ENCODE data around the gene DEFB119. TPM values are rescaled to one million over a fixed set of nuclear protein-coding genes. Genes with fewer than 3 reads are reported as not detected.
"Not testable (repeated sequence)": the region's sequence is repeated elsewhere in the genome, so short reads cannot be mapped to it uniquely, and the experiment has no call there.

Gene DEFB119
- total RNA-seq: not detected
- polyA plus RNA-seq: not detected
- long read RNA-seq, donor 1: 0 reads
- long read RNA-seq, donor 2: 0 reads

- 46% methylated on average over 1 of the region's 1 CpG for WGBS, 2 donors
- Histone ChIP-seq H3K9me3 (ENCODE audit: control insufficient read depth, low read length) (no peaks in the 10 kb centered on the region), H3K36me3 (ENCODE audit: control insufficient read depth in 1 of 2, insufficient read depth in 2 of 2, low read length in 1 of 2) (no peaks in the 10 kb centered on the region), H3K27ac (ENCODE audit: low read depth in 1 of 2, low read length in 2 of 2) (no peak within 1 kb of the TSS), H3K27me3 (ENCODE audit: control insufficient read depth in 1 of 2, insufficient read depth in 2 of 2, low read length in 1 of 2) (no peaks in the 10 kb centered on the region), H3K4me3 (ENCODE audit: low read length in 2 of 2) (no peak within 1 kb of the TSS), H3K4me1 (ENCODE audit: control insufficient read depth in 1 of 2, insufficient read depth in 2 of 2, low read length in 2 of 2) (no peaks in the 10 kb centered on the region)
- no peak for DNase-seq
- intact Hi-C loops (cut with DNase I): no loop called here
- no peak for ATAC-seq (ENCODE audit: low FRiP score)
Measured at GRCh38 chr20:31390490-31390889, at the start of gene DEFB119. Gene DEFB119 (minus strand): TSS chr20:31390590. CDS start chr20:31390483, 107 bp downstream.

- Histone ChIP-seq H3K27ac (ENCODE audit: low read depth in 1 of 2, low read length in 2 of 2) (no peak overlapping the region), H3K27me3 (ENCODE audit: control insufficient read depth in 1 of 2, insufficient read depth in 2 of 2, low read length in 1 of 2) (peaks cover 0 to 1% of the 10 kb centered on the region in 2 donors), H3K9me3 (ENCODE audit: control insufficient read depth, low read length) (no peaks in the 10 kb centered on the region), H3K4me3 (ENCODE audit: low read length in 2 of 2) (no peak overlapping the region), H3K4me1 (ENCODE audit: control insufficient read depth in 1 of 2, insufficient read depth in 2 of 2, low read length in 2 of 2) (no peaks in the 10 kb centered on the region), H3K36me3 (ENCODE audit: control insufficient read depth in 1 of 2, insufficient read depth in 2 of 2, low read length in 1 of 2) (no peaks in the 10 kb centered on the region)
- WGBS, 2 donors: 58 to 62% methylated on average over 4 of the region's 4 CpGs
- no peak for ATAC-seq (ENCODE audit: low FRiP score)
- intact Hi-C loops (cut with DNase I): no loop called here
- no peak for DNase-seq
Measured at GRCh38 chr20:31430568-31431115, 40.3 kb upstream of the DEFB119 start.

DNA sequence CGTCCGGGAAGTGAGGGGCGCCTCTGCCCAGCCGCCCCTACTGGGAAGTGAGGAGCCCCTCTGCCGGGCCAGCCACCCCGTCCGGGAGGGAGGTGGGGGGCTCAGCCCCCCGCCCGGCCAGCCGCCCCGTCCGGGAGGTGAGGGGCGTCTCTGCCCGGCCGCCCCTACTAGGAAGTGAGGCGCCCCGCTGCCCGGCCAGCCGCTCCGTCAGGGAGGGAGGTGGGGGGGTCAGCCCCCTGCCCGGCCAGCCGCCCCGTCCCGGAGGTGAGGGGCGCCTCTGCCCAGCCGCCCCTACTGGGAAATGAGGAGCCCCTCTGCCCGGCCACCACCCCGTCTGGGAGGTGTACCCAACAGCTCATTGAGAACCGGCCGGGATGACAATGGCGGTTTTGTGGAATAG lies 37.2 kb upstream of the DEFB119 start:
- H3K4me1 ChIP-seq (ENCODE audit: control insufficient read depth in 1 of 2, insufficient read depth in 2 of 2, low read length in 2 of 2); intact Hi-C loops (cut with DNase I): not testable (repeated sequence)
- 95 to 98% methylated on average over 20 to 31 of the region's 31 CpGs for WGBS, 2 donors

GRCh38 chr20:31426891-31427551 lies 36.6 kb upstream of the DEFB119 start:
- H3K4me3 ChIP-seq (ENCODE audit: low read length in 2 of 2); H3K36me3 ChIP-seq (ENCODE audit: control insufficient read depth in 1 of 2, insufficient read depth in 2 of 2, low read length in 1 of 2); ATAC-seq (ENCODE audit: low FRiP score); intact Hi-C loops (cut with DNase I); DNase-seq; H3K27ac ChIP-seq (ENCODE audit: low read depth in 1 of 2, low read length in 2 of 2); H3K27me3 ChIP-seq (ENCODE audit: control insufficient read depth in 1 of 2, insufficient read depth in 2 of 2, low read length in 1 of 2); H3K4me1 ChIP-seq (ENCODE audit: control insufficient read depth in 1 of 2, insufficient read depth in 2 of 2, low read length in 2 of 2); H3K9me3 ChIP-seq (ENCODE audit: control insufficient read depth, low read length): not testable (repeated sequence)
- 90 to 100% methylated on average over 2 to 48 of the region's 48 CpGs for WGBS, 2 donors

More for the DNA sequence above, 37.2 kb upstream of the DEFB119 start:
- DNase-seq; H3K9me3 ChIP-seq (ENCODE audit: control insufficient read depth, low read length); H3K27ac ChIP-seq (ENCODE audit: low read depth in 1 of 2, low read length in 2 of 2); ATAC-seq (ENCODE audit: low FRiP score); H3K36me3 ChIP-seq (ENCODE audit: control insufficient read depth in 1 of 2, insufficient read depth in 2 of 2, low read length in 1 of 2); H3K27me3 ChIP-seq (ENCODE audit: control insufficient read depth in 1 of 2, insufficient read depth in 2 of 2, low read length in 1 of 2); H3K4me3 ChIP-seq (ENCODE audit: low read length in 2 of 2): not testable (repeated sequence)

GRCh38 chr20:31425797-31426196 lies 35.4 kb upstream of the DEFB119 start:
- intact Hi-C loops (cut with DNase I): no loop called here
- no peak for DNase-seq
- Histone ChIP-seq H3K36me3 (ENCODE audit: control insufficient read depth in 1 of 2, insufficient read depth in 2 of 2, low read length in 1 of 2) (no peaks in the 10 kb centered on the region), H3K27me3 (ENCODE audit: control insufficient read depth in 1 of 2, insufficient read depth in 2 of 2, low read length in 1 of 2) (peaks cover 0 to 3% of the 10 kb centered on the region in 2 donors), H3K4me3 (ENCODE audit: low read length in 2 of 2) (no peak overlapping the region), H3K9me3 (ENCODE audit: control insufficient read depth, low read length) (no peaks in the 10 kb centered on the region), H3K4me1 (ENCODE audit: control insufficient read depth in 1 of 2, insufficient read depth in 2 of 2, low read length in 2 of 2) (no peaks in the 10 kb centered on the region), H3K27ac (ENCODE audit: low read depth in 1 of 2, low read length in 2 of 2) (no peak overlapping the region)
- no peak for ATAC-seq (ENCODE audit: low FRiP score)

GRCh38 chr20:31418307-31418706 lies 27.9 kb upstream of the DEFB119 start:
- H3K36me3 ChIP-seq (ENCODE audit: control insufficient read depth in 1 of 2, insufficient read depth in 2 of 2, low read length in 1 of 2): no peaks in the 10 kb centered on the region
- H3K4me3 ChIP-seq (ENCODE audit: low read length in 2 of 2): no peak overlapping the region
- H3K27me3 ChIP-seq (ENCODE audit: control insufficient read depth in 1 of 2, insufficient read depth in 2 of 2, low read length in 1 of 2): peaks cover 0 to 2% of the 10 kb centered on the region in 2 donors
- no peaks in the 10 kb centered on the region for H3K4me1 ChIP-seq (ENCODE audit: control insufficient read depth in 1 of 2, insufficient read depth in 2 of 2, low read length in 2 of 2)
- DNase-seq (no peak), ATAC-seq (ENCODE audit: low FRiP score) (no peak)
- H3K27ac ChIP-seq (ENCODE audit: low read depth in 1 of 2, low read length in 2 of 2): no peak overlapping the region
- H3K9me3 ChIP-seq (ENCODE audit: control insufficient read depth, low read length): no peaks in the 10 kb centered on the region
- WGBS, 2 donors: 80 to 82% methylated on average over 7 of the region's 7 CpGs
- intact Hi-C loops (cut with DNase I): no loop called here

- H3K4me3 ChIP-seq (ENCODE audit: low read length in 2 of 2): no peak overlapping the region
- H3K36me3 ChIP-seq (ENCODE audit: control insufficient read depth in 1 of 2, insufficient read depth in 2 of 2, low read length in 1 of 2): no peaks in the 10 kb centered on the region
- no peak overlapping the region for H3K27ac ChIP-seq (ENCODE audit: low read depth in 1 of 2, low read length in 2 of 2)
- no peak for ATAC-seq (ENCODE audit: low FRiP score)
- intact Hi-C loops (cut with DNase I): no loop called here
- no peaks in the 10 kb centered on the region for H3K9me3 ChIP-seq (ENCODE audit: control insufficient read depth, low read length)
- no peaks in the 10 kb centered on the region for H3K27me3 ChIP-seq (ENCODE audit: control insufficient read depth in 1 of 2, insufficient read depth in 2 of 2, low read length in 1 of 2)
- H3K4me1 ChIP-seq (ENCODE audit: control insufficient read depth in 1 of 2, insufficient read depth in 2 of 2, low read length in 2 of 2): no peaks in the 10 kb centered on the region
- DNase-seq: no peak
- 86 to 92% methylated on average over 2 of the region's 2 CpGs for WGBS, 2 donors
Measured at GRCh38 chr20:31415653-31416052, 25.3 kb upstream of the DEFB119 start.

- no peaks in the 10 kb centered on the region for H3K27me3 ChIP-seq (ENCODE audit: control insufficient read depth in 1 of 2, insufficient read depth in 2 of 2, low read length in 1 of 2)
- H3K27ac ChIP-seq (ENCODE audit: low read depth in 1 of 2, low read length in 2 of 2): no peak overlapping the region
- no peaks in the 10 kb centered on the region for H3K4me1 ChIP-seq (ENCODE audit: control insufficient read depth in 1 of 2, insufficient read depth in 2 of 2, low read length in 2 of 2)
- no peak for DNase-seq
- no peak overlapping the region for H3K4me3 ChIP-seq (ENCODE audit: low read length in 2 of 2)
- no peaks in the 10 kb centered on the region for H3K36me3 ChIP-seq (ENCODE audit: control insufficient read depth in 1 of 2, insufficient read depth in 2 of 2, low read length in 1 of 2)
- intact Hi-C loops (cut with DNase I): no loop called here
- no peak for ATAC-seq (ENCODE audit: low FRiP score)
- WGBS, 2 donors: 71% methylated on average over 6 of the region's 6 CpGs
- H3K9me3 ChIP-seq (ENCODE audit: control insufficient read depth, low read length): no peaks in the 10 kb centered on the region
Measured at GRCh38 chr20:31414381-31414780, 24.0 kb upstream of the DEFB119 start.

DNA sequence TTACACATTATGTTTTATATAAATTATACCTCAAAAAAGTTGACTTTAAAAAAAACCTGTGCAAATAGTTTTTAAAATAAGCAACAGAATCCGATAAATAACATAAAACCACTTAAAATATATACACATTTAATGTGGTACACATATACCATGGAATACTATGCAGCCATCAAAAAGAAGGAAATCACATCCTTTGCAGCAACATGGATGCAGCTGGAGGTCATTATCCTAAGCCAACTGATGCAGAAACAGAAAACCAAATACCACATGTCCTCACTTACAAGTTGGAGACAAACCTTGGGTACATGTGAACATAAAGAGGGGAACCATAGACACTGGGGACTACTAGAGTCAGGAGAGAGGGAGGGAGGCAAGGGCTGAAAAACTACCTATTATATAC lies 19.6 kb upstream of the DEFB119 start:
- H3K27ac ChIP-seq (ENCODE audit: low read depth in 1 of 2, low read length in 2 of 2): no peak overlapping the region
- intact Hi-C loops (cut with DNase I): no loop called here

More for the DNA sequence above, 19.6 kb upstream of the DEFB119 start:
- 43 to 47% methylated on average over 1 of the region's 1 CpG for WGBS, 2 donors
- Histone ChIP-seq H3K27me3 (ENCODE audit: control insufficient read depth in 1 of 2, insufficient read depth in 2 of 2, low read length in 1 of 2) (no peaks in the 10 kb centered on the region), H3K36me3 (ENCODE audit: control insufficient read depth in 1 of 2, insufficient read depth in 2 of 2, low read length in 1 of 2) (no peaks in the 10 kb centered on the region), H3K4me1 (ENCODE audit: control insufficient read depth in 1 of 2, insufficient read depth in 2 of 2, low read length in 2 of 2) (no peaks in the 10 kb centered on the region), H3K9me3 (ENCODE audit: control insufficient read depth, low read length) (no peaks in the 10 kb centered on the region), H3K4me3 (ENCODE audit: low read length in 2 of 2) (no peak overlapping the region)
- ATAC-seq (ENCODE audit: low FRiP score) (no peak), DNase-seq (no peak)

All from aorta (tissue), 5 donors.